ENCODE data around the gene TBC1D4.

- no peak for TF ChIP-seq L3MBTL2 (conservative IDR thresholded peaks at IDR 0.05)
- no peak for TF ChIP-seq FOXA1 (IDR thresholded peaks at IDR 0.05)
- no peak for TF ChIP-seq SP1 (IDR thresholded peaks at IDR 0.05)
- TF ChIP-seq ZNF384 (IDR thresholded peaks at IDR 0.05) = no peak
- no peak for TF ChIP-seq ARNT (IDR thresholded peaks at IDR 0.05)
- TF ChIP-seq SUZ12 (IDR thresholded peaks at IDR 0.05) = no peak
- no peak for TF ChIP-seq NFRKB (IDR thresholded peaks at IDR 0.05)
- no peak for TF ChIP-seq BHLHE40 (IDR thresholded peaks at IDR 0.05; ENCODE audit: borderline replicate concordance)
- no peak for TF ChIP-seq FOXK2 (IDR thresholded peaks at IDR 0.05)
- TF ChIP-seq TARDBP (IDR thresholded peaks at IDR 0.05) = no peak
- no peak for TF ChIP-seq HDGF (IDR thresholded peaks at IDR 0.05; ENCODE audit: borderline replicate concordance)
- TF ChIP-seq ELF4 (IDR thresholded peaks at IDR 0.05) = no peak
- no peak for TF ChIP-seq PKNOX1 (IDR thresholded peaks at IDR 0.05)
- TF ChIP-seq LEF1 (IDR thresholded peaks at IDR 0.05; ENCODE audit: borderline replicate concordance) = no peak
These were observed 2.7 kb downstream of the TBC1D4 start for GRCh38 chr13:75479102-75479740.

Data from HEK293T (cell line).